Left ventricle myocardium superior (tissue), 1 donor: ENCODE measurements around the gene THRA. TPM values are rescaled to one million over a fixed set of nuclear protein-coding genes. Genes with fewer than 3 reads are reported as not detected.
A peak's percentile ranks its signal among the peaks of the same experiment; 100 is the strongest.

Experiments
- ATAC-seq: fragments of 200-7000 bp; cut with Tn5 transposase; one replicate; pipeline ENCODE4 v1.9.1; 2020; ENCODE audit warnings: mild to moderate bottlenecking, moderate library complexity
- DNase-seq: peaks from one replicate; pipeline ENCODE4 v3.0.0-alpha.2; 2020
- intact Hi-C: fragments of 100-400 bp; cut with micrococcal nuclease; formaldehyde crosslinking; loops from one replicate; pipeline ENCODE4 v1.11.0; 2022
- total RNA-seq: library from RNA; stranded (reverse); fragmentation: NEBNext Ultra II Directional; extraction: Animal tissue kit (Norgen Biotek cat#: 25700); gene quantifications from one replicate; pipeline ENCODE4 v1.2.1, GENCODE V29; 2021
- donor health status: DM: no; HTN: yes; CAD: no; lungs with severe emphysema.

Gene THRA
- total RNA-seq, 1 donor from 2014 or later, result 98.1 TPM

- intact Hi-C loops, result no loop called here
- ATAC-seq (no peak), DNase-seq (no peak)
Observed at GRCh38 chr17:40105861-40106759, 43.3 kb downstream of the THRA start.

- DNase-seq, result no peak
- no peak for ATAC-seq
- intact Hi-C loops, result no loop called here
Observed at GRCh38 chr17:40106760-40107521, 44.2 kb downstream of the THRA start.

GRCh38 chr17:40107522-40108174 is 44.9 kb downstream of the THRA start:
- intact Hi-C loops, result no loop called here
- DNase-seq (no peak), ATAC-seq (no peak)

- no peak for DNase-seq
- ATAC-seq, result no peak
- intact Hi-C loops, result no loop called here
Observed at GRCh38 chr17:40108970-40109824, 46.4 kb downstream of the THRA start.

- DNase-seq (no peak), ATAC-seq (no peak)
- intact Hi-C loops, result loop anchor here (5.0 kb wide), 1 partner anchor 48 kb away; the partner anchor contains the start of gene THRA
Observed at GRCh38 chr17:40110026-40110845, 47.5 kb downstream of the THRA start.

GRCh38 chr17:40111221-40112128 is 48.7 kb downstream of the THRA start:
- intact Hi-C loops, result loop anchor here (5.0 kb wide), 1 partner anchor 49 kb away; the partner anchor contains the start of gene THRA
- ATAC-seq (peak; percentile 76), DNase-seq (peak; percentile 90)

GRCh38 chr17:40112191-40112711 is 49.5 kb downstream of the THRA start:
- ATAC-seq (no peak), DNase-seq (no peak)
- intact Hi-C loops, result loop anchor here (5.0 kb wide), 1 partner anchor 50 kb away; the partner anchor contains the start of gene THRA

GRCh38 chr17:40112718-40113109 is 49.9 kb downstream of the THRA start:
- ATAC-seq, result peak; percentile 2
- intact Hi-C loops, result loop anchor here (5.0 kb wide), 1 partner anchor 50 kb away; the partner anchor contains the start of gene THRA
- DNase-seq, result no peak

- intact Hi-C loops, result loop anchor here (5.0 kb wide), 1 partner anchor 51 kb away; the partner anchor contains the start of gene THRA
- DNase-seq (peak; percentile 89), ATAC-seq (peak; percentile 72)
Observed at GRCh38 chr17:40113110-40113906, 50.5 kb downstream of the THRA start.

GRCh38 chr17:40113907-40114245 is 51.1 kb downstream of the THRA start:
- ATAC-seq, result no peak
- DNase-seq, result no peak
- intact Hi-C loops, result loop anchor here (5.0 kb wide), 1 partner anchor 52 kb away; the partner anchor contains the start of gene THRA

- intact Hi-C loops, result no loop called here
- DNase-seq, result no peak
- ATAC-seq, result no peak
Observed at GRCh38 chr17:40115101-40115436, 52.3 kb downstream of the THRA start.

- DNase-seq, result peak; percentile 94
- intact Hi-C loops, result no loop called here
- peak; percentile 88 for ATAC-seq
Observed at GRCh38 chr17:40121181-40122135, 58.7 kb downstream of the THRA start, which contains the start of gene MSL1. TSS of gene MSL1 (plus strand) at chr17:40121971. CDS start at chr17:40122613, 642 bp downstream.

- DNase-seq (peak; percentile 78), ATAC-seq (peak; percentile 57)
- intact Hi-C loops, result no loop called here
Observed at GRCh38 chr17:40122136-40122998, 59.6 kb downstream of the THRA start.
